ENCODE data around the gene TTYH3.

TTYH3 gene

GRCh38 chr7:2662273-2663120 is 30.7 kb downstream of the TTYH3 start:
- TF ChIP-seq CTCF (IDR thresholded peaks at IDR 0.05; ENCODE audit: control insufficient read depth, extremely low read depth, insufficient read depth) = no peak
- DNase-seq (ENCODE audit: low read depth) = no peak
- no peak overlapping the region for H3K4me3 ChIP-seq (ENCODE audit: low read depth, low read length)

- DNase-seq (ENCODE audit: low read depth) = no peak
- H3K4me3 ChIP-seq (ENCODE audit: low read depth, low read length) = no peak overlapping the region
- TF ChIP-seq CTCF (IDR thresholded peaks at IDR 0.05; ENCODE audit: control insufficient read depth, extremely low read depth, insufficient read depth) = no peak
Observed at GRCh38 chr7:2663121-2663886, 31.5 kb downstream of the TTYH3 start.

DNA sequence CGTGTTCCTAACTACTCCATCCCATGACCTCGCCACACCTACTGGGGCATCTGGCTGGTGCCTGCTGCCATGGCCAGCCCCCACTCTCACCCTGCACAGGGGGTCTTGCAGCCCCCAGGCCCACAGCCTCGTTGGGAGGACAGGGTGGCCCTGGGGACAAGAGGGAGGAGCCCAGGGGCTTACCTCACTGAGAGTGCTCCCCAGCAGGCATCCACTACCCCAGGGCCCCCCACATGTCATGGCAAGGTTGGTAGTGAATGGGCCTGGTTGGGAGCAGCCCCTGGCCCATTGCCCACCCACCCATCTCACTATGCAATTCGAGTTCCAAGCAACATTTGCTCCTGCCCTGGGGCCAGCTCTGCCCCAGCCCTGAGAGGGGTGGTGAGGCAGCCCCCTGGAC is 32.2 kb downstream of the TTYH3 start:
- H3K4me3 ChIP-seq (ENCODE audit: low read depth, low read length) = no peak overlapping the region
- no peak for DNase-seq (ENCODE audit: low read depth)
- no peak for TF ChIP-seq CTCF (IDR thresholded peaks at IDR 0.05; ENCODE audit: control insufficient read depth, extremely low read depth, insufficient read depth)

DNA sequence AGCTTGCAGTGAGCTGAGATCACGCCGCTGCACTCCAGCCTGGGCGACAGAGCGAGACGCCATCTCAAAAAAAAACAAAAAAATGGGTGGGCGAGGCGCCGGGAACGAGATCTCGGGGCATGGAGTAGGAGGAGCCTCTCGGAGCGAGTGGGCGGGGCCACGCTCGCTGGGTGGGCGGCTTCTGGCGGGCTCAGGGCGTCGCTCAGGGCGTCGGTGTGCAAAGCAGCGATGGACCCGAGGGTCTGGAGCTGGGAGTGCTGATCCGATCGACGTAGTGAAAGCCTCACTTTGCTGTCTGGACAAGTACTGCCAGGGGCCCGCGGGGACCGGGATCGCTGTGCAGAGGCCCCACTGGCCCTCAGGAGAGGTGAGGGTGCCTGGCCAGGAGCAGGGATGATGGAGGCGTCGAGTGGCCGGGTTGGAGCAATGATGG is 33.6 kb downstream of the TTYH3 start:
- no peak for DNase-seq (ENCODE audit: low read depth)
- TF ChIP-seq CTCF (IDR thresholded peaks at IDR 0.05; ENCODE audit: control insufficient read depth, extremely low read depth, insufficient read depth) = no peak
- no peak overlapping the region for H3K4me3 ChIP-seq (ENCODE audit: low read depth, low read length)

GRCh38 chr7:2666155-2666554 is 34.4 kb downstream of the TTYH3 start:
- TF ChIP-seq CTCF (IDR thresholded peaks at IDR 0.05; ENCODE audit: control insufficient read depth, extremely low read depth, insufficient read depth) = no peak
- H3K4me3 ChIP-seq (ENCODE audit: low read depth, low read length) = no peak overlapping the region
- no peak for DNase-seq (ENCODE audit: low read depth)

DNA sequence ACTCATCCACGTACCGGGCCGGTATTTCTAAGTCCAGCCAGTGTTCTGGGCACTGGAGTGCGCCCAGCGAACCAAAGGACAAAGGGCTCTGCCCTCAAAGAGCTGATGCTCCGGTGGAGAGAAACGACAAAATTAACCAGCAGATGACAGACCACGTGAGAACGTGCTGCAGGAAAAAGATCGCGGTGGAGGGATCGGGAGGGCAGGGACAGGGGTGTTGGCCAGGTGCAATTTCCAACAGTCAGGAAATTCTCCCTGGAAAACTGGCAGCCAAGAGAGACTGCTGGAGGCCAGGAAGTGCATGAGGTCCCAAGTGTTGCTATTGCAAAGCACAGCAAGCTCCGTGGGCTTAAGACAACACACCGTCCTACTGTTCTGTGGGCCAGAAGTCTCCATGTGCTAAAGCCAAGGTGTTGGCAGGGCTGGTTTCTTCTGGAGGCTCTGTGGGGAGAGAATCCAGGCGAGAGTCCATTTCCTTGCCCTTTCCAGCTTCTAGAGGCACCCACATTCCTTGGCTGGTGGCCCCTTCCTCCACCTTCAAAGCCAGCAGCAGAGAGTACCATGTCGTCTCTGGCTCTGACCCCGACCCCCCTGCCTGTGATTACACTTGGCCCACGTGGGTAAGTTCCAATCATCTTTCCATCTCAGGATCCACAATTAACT is 34.9 kb downstream of the TTYH3 start:
- TF ChIP-seq CTCF (IDR thresholded peaks at IDR 0.05; ENCODE audit: control insufficient read depth, extremely low read depth, insufficient read depth) = no peak

More for the DNA sequence above, 34.9 kb downstream of the TTYH3 start:
- no peak overlapping the region for H3K4me3 ChIP-seq (ENCODE audit: low read depth, low read length)
- no peak for DNase-seq (ENCODE audit: low read depth)
